Stimulated activated CD8-positive, alpha-beta memory T cell treated with anti-CD3 and anti-CD28 coated beads, Interleukin-12 subunit alpha, Interleukin-12 subunit beta, amount 100 ng/mL, for 1 hour (primary cell): ENCODE measurements around the gene GCN1.

Source experiments
- DNase-seq: peaks from one replicate; pipeline ENCODE4 v3.0.0-alpha.2; 2020; ENCODE audit warnings: low read depth

The GCN1 gene

DNA sequence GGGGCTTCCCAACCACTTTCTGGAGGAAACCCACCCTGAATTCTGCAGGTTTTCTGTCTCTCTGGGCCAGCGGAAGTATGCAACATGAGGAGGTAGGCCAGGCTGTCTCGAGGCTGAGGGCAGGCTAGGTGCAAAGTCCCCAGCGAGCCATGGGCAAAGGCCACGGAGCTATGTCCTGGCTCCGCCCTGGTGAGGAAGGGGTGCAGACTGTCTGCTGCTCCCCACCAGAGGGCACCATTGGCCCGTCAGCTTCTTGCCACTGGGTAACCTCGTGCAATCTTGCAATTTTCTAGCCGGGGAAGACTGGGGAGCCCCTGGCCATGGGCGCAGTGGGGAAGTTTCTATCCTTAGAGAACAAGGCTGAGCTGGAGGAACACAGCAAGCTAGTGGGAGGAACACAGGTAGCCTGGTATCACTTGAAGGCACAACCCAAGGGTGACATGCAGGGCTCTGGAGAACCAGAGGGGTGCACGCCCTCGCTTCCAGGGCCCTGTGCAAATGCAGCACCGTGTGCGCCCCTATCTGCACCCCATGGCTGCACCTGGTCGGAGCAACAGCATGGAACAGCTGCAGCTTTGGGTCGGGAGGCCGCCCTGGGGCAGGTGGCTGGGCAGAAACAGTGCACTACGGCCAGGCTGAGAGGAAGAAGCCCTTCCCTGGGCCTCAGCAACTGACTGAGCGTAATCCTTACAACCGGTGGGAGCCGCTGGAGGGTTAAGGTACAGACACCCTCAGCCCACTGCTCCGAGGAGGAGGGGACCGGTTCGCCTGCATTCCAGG lies 34.0 kb upstream of the GCN1 start:
- DNase-seq, result peak; percentile 85

DNA sequence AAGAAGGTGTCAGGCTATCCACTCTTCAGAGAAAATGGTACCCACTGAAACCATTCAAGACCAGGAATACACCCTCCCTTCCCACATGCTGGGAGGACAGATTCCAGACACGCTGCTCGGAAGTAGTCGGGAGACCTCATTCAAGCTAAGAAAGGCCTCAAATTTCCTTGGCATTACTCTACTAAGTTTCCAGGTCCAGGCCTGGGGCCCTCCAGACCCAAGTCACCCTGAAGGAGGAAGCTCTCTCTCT lies 33.5 kb upstream of the GCN1 start:
- no peak for DNase-seq

DNA sequence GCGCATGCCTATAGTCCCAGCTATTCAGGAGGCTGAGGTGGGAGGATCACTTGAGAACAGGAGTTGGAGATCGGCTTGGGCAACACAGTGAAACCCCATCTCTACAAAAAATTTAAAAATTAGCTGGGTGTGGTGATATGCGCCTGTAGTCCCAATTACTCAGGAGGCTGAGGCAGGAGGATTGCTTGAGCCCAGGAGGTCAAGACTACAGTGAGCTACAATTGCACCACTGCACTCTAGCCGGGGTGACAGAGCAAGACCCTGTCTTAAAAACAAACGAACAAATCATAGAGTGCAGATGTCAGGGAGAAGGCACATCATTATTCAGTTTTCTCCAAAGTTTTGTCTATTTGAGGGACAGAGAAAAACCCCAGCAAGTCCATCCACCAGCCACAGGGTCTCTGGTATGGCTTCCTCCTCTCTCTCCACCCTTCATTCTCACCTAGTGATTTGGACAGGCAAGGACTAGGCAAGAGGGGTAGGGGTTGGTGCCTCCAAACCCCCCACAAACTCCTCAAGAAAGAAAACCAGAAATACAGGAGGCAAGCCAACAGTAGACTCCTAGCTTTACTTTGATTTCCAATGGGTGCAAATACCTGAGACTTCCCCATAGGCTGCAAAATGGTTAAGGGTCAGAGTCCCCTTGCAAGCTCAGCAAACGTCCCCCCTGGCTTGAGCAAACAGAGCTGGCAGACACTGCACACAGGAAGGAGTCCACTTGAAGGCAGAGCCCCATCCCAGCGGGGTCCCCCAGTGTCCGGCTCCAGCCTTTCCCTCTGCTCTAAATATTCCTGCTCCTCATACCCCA lies 32.9 kb upstream of the GCN1 start:
- no peak for DNase-seq

DNA sequence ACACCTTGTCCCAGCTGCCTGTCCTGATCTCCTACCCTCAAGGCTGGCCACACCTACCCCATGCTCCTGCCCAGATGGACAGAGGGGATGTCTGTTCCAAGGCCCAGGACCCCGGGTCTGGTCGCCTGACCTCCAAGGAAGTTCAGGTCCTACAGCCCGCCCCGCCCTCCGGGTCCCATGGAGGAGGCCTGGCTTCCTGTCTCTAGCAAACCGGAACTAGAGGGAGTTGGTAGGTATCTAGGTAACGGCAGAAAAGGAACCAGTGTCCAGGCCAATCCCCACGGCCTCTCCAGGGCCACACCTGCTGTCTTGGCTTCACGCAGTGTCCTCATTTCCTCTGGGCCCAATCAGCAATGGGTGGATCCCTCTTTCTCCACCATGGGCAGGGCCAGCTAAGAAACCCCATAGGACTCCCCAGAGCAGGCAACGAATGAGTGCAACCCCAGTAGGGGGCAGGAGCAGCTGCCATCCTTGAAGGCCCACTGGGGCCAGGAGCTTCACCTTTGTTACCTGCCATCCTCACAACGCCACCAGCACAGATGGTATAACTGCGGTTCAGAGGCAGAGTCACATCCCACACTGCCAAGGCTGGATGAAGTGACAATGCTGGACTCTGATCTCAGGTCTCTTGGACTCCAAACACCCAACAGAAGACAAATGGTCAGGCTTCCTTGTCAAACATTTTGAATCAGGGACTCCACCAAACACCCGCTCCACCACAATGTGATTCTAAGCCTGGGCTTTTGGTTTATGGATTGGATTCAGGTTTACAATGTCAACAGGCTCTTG lies 31.5 kb upstream of the GCN1 start:
- no peak for DNase-seq

DNA sequence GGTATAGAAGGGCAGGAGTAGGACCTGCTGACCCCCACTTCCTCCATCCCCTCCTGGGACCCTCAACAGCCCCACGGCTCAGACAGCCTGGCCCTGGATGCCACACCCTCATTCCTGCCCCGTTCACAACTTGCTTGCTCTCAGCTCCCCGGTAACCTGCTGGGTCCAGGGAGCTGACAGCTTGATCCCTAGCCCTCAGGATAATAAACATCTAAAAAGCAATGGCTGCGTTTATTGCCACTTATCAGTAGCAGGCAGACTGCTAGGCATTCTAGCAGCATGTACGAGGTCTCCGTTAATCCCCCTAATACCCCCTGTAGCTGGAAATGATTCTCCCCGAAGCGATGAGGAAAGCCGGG lies 30.7 kb upstream of the GCN1 start:
- no peak for DNase-seq

DNA sequence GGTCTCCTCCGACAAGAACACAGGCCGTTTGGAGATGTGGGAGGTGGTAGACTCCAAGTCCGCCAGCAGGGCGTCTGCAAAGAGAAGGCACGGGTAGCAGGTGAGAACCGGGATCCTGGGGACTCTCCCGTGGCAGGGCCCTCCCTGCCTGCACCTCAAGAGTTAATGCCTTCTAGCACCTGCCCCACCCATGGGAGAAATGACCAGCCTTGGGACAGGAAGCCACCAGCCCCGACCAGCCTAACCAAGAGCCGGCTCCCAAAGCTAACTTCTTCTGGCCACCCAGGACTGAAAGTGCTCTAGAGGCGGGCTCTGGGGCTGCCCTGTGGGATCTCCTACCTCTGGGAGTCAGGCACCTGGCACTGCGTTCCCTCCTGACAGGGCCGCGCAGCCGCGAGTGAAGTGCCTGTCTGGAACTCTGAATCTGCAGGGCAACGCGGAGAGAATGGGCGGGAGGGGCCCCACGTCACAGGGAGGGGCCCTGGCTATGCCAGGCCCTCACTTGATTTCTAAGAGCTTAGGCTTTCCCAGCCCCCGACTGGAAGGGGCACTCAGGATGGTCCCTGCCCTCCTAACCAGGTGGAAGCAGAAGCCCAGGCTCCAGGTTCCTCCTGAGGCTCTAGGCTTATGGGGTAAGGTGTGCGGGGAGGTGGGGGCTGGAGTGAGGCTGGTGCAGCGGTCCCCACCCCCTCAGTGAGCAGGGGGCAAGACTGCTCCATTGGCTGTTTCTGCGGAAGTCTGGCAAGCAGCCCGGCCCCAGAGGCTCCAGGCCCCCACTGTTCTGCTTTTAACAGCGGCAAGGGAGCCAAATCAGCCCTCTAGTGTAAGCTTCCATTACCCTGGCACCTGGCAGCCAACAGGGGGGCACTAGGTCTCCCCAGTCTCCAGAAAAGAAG lies 30.0 kb upstream of the GCN1 start:
- DNase-seq, result no peak

DNA sequence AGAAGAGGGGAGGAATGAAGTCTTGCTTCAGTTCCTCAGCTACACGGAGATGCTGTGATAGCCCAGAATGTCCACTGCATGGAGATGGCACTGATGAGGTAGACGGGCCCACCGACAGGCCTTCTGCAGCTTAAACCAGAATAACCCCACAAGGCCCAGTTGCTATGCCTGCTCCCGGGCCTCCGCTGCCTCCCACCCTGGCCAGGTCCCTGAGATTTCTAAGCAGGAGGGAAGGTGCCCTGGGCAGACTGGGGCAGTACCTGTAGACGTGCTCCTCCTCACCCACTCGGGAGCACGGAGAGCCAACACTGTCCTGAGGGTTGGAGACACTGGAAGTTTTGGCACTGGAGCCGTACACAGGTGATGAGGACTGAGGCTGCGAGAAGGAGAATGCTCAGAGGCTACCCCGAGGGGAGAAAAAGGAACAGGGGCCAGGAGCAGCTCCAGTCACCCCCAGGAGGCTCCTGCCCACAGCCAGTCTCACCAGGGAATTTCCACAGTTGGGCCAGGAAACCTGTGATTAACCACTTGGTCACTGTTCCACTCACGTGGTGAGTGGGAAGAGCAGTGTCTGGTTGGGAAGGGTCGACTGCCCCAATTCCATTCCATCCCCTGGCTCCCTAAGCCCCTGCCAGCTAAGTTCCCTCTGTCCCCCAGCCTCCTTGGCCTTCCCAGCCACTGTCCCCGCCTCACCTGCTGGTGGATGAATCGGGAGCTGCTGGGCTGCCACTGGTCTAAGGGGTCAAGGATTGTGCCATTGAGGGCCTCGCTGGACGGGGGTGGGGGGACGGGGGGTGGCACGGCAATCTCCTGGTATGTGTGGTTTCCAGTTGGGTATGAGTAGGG lies 29.2 kb upstream of the GCN1 start:
- DNase-seq, result no peak

DNA sequence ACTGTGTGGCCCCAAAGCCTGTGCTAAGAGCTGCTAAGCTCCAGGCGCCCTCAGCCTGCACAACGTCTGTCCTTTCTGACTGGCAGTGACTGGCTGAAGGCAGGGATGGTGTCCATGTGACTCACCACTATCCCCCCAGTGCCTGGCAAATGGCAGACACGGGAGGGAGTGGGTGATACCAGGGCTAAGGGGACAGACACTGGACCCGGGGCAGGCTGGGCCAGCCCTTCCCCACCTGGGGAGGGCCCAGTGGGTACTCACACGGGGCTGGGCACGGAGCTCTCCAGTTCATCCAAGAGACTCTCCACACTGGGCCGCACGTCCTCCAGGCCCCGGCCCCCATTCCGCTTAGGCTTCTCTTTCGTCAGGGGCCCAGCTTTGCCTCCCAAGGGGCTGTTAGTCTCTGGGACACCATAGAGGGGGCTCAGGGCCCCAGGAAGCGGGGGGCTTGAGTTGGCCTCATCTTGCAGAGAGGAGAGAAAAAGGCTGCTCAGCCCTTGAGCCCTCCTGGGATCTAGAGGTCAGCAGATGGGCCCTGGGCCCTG lies 27.8 kb upstream of the GCN1 start:
- no peak for DNase-seq

DNA sequence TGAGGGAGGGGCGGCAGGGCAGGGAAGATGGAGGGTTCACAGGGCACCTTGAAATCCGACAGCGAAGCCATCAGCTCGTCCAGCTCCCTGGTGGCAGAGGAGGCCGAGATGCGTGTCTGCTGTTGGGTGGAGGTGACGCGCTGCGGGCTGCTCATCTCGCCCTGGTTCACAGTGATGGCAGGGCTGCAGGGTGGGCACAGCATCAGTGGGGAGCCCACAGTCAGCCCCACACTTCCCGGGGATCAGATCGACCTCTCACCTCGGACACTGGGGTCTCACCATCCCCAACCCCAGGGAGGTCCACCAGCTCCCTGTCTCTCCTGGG lies 27.0 kb upstream of the GCN1 start:
- no peak for DNase-seq

DNA sequence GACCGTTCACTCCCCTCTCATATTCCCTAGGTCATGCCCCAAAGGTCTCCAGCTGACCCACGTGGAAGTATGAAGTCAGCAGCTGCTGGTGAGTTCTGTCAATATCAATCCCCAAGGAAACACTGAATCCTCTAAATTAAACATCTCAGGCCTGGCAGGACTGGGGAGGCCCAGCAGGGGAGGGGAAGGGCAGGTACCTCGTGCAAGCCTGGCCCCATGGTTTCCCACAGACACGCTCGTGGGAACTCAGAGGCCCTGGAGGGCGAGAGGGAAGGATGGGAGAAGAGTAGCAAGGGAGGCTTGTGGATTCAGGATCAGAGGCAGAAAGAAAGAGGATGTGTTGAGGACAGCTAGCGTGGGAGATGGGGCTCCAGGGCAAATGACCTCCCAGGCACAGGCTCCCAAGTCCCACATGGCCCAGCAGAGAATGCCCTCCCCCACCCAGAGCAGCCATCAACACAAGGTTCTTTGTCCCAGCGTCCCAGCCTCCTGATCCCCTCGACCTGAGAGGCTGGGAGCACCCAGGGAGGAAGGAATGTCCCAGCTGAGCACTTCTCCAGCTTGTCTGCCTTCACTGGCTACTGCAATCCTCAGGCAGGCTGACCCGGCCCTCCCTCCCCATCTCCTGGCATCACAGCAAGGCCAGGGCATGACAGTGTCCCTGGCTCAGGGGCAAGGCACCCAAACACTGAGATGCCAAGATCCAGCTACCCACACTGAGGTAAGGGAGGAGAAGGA lies 26.5 kb upstream of the GCN1 start:
- DNase-seq, result no peak

DNA sequence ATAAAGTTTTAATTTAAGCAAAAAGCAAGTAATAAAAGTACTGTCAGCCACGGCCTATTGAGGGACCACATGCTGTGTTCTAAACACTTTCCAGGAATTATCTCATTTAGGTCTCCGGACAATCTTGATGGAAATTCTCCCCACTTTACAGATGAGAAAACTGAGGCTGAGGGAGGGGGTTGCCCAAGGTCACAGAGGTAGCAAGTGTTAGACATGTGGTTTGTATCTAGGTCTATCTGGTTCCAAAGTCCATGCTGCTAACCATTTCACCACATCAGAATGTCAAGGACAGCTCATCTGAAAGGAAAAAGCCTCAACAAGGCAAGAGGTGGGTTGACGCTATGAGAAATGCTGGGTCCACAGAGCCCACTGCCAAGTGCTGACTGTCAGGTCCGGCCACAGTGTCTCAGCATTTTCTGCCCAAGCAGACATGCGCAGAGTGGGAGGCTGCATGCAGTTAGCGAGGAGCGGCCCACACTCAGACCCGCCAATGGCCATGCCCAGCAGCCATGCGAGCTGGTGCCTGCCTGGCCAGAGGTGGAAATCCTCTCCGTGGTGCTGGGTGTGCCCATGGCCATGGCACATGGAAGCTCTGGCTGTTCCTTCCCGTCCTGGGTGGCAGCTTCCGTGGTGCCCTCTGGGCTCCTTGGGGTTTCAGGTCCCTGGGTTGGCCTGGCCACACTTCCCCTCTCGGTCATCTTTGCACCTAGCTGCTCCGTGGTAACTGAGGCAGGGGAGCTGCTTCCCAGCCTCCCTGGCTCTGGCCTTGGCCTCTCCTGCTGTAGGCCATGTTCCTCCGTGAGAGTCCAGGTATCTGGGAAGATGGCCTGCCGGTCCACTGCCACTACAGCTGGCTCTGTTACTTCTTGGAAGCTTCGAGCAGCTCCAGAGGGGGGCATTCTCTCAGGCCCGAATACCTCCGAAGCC lies 24.4 kb upstream of the GCN1 start:
- no peak for DNase-seq

DNA sequence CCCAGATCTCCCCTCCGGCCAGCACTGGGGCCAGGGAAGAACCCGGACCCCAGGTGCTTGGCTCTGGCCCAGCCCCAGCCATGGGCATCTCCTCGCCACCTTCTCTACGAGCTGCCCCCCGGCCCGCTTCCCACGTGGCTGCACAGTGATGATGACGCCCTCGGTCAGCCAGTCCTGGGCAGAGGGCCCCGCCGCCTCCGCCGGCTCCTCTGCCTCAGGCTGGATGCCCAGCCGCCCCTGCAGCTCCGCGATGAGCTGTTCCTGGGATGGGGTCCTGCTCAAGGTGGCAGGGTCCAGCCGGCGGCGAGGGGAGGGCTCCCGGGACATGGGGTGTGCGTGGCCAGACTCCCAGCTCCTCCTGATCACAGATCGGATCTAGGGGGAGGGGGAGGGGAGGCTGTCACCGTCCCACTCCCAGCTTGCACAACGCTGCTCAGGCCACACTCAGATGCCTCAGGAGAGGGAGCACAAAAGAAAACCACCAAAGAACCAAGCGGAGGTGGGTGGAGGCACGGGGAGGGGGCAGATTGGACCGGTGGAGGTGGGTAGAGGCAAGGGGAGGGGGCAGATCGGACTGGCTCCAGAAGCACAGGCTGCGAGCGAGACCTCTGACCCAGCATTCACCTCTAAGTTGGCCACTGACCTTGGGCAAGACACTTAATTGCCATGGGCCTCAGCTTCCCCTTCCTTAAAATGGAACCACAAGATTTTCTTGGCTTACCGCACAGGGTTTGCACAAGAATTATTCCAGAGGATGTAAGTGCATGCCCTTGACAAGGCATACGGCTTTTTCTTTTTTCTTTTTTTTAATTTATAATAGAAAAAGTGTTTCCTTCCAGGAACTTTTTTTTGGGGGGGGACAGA lies 22.5 kb upstream of the GCN1 start:
- no peak for DNase-seq

DNA sequence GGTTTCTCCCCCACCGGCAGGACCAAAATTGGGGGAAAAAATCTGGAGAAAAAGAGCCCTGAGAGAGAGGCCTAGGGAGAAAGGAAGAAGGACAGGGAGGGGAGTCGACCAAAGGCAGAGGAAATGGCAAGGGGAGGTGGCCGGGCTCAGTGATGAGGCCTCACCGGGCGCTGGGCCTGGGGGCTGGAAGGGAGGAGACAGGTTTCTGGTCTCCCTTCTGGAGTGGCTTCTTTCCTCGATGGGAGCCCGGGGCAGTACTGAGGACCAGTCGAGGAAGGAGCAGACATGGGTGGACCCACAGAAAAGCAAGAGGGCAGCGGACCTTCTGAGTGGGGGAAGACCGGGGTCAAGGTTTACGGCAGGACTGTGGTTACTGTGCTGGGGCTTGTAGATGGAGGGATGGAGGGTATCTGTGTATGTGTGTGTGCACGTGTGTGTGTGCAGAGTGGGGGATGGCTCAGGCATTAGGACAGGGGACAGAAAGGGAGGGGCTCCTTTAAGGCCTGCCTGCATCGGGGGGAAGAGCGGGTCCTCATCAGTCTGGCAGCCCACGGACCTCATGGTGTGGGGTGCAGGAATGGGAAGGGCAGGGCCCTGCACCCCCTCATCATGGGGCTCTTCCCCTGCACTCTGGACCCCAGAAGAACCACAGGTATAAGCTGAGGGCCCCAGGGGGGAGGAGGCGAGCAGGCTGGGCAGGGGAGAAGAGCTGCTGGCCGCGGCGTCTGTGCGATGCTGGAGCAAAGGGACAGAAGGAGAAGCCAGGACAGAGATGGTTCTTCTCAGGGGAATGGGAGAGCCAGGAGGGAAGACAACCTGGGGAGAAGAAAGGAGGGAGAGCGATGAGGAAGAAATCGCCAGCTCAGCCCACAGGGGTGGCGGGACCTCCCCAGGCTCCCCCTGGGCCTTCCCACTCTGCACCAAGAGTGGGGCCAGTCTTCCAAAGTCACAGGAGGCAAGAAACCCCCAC lies 21.5 kb upstream of the GCN1 start:
- no peak for DNase-seq

DNA sequence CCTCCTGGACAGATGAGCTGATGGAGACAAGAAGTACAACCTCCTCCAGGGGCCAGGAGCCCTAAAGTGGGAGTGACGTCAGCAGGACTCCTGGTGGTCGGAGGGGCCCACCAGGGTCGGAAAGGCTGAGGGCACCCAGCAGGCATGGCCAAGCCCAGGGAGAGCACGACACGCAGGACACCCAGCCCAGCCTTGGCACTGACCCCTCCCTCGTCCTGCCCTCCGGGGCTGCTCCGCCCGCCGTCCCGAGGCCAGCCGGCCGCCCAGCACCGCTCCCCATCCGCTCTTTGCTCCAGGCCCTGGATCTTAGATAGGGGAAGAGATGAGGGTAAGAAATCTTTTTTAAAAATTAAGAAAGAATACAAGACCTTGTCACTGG lies 20.8 kb upstream of the GCN1 start:
- no peak for DNase-seq

DNA sequence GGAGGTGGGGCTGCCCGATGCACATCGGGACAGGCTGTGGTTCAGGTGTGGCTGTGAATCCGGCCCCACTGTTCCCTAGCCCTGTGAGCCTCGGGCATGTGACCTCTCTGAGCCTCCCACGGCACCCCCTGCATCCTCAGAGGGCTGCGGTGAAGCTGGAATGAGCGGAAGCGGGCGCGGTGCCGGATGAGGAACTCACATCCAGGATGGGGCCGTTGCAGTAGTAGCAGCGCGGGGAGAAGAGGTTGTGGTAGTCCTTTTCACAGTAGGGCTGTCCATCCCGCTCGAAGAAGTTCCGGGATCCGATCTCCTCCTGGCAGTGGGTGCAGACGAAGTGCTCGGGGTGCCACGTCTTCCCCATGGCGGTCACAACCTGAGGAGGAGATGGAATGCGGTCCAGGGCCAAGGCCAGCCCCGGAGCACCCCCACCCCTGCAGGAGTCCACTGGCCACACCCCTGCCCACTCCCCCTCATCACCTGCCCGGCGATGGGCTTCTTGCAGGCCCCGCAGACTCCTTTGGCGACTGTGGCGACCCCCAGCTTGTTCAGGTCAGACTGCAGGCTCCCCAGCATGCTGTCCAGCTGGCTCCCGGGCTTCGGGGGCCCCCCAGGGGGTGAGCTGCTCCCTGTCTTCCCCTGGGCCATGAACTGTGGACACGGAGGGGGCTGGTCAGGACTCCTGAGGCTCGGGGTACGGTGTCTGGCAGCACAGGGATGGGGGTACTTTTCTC lies 20.3 kb upstream of the GCN1 start:
- no peak for DNase-seq

DNA sequence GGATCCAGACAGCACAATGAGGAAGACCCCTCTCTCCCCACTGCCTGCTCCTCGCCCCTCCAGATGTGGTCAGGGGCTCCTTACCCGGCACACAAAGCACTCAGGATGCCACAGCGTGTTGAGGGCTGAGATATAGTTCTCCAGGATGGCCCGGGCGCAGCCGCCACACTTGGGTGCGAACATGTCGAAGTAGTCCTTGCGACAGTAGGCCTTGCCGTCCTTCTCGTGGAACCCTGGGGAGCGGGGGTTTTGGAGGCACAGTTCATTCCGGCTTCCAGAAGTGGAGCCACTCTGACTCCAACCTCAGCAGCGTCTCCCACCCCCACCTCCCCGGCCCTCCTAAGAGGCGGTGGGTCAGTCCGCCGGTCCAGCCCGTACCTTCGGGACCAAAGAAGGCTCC lies 19.2 kb upstream of the GCN1 start:
- DNase-seq, result no peak
